ENCODE results near the gene PLCH1. TPM values are rescaled to one million over a fixed set of nuclear protein-coding genes. Genes with fewer than 3 reads are reported as not detected.

PLCH1 gene
- total RNA-seq, 1 experiment from 2014 or later, result 1.4 TPM

DNA sequence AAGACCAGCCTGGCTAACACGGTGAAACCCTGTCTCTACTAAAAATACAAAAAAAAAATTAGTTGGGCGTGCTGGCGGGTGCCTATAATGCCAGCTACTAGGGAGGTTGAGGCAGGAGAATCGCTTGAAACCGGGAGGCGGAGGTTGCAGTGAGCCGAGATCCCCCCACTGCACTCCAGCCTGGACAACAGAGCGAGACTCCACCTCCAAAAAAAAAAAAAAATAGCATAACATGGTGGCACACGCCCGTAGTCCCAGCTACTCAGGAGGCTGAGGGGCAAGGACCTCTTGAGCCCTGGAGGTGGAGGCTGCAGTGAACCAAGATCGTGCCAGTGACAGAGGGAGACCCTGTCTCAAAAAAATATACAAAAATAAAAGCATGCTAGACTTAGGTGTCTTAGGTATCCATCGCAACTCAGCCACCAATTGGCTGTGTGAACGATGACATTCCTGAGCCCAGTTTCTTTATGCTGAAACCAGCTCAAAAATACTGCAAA is 6.2 kb downstream of the PLCH1 start:
- Histone ChIP-seq H4K20me1 (ENCODE audit: insufficient read depth) (no peaks in the 10 kb centered on the region), H3K4me1 (replicated peaks; ENCODE audit: insufficient read depth) (0 out of 2 replicates have a peak, but pooled peaks cover 10% of the 10 kb centered on the region), H2AFZ (no peak overlapping the region), H3K4me2 (no peak overlapping the region), H3K79me2 (ENCODE audit: low read depth) (no peaks in the 10 kb centered on the region), H3K27me3 (ENCODE audit: insufficient read depth, low read depth) (no peaks in the 10 kb centered on the region), H3K4me3 (no peak overlapping the region), H3F3A (ENCODE audit: insufficient read depth, low read depth) (no peaks in the 10 kb centered on the region), H3K9me3 (ENCODE audit: insufficient read depth, low read depth) (no peaks in the 10 kb centered on the region), H3K9me2 (ENCODE audit: insufficient read depth) (no peaks in the 10 kb centered on the region), H3K27ac (no peak overlapping the region), H3K36me3 (ENCODE audit: low read depth) (no peaks in the 10 kb centered on the region)
- ChIA-PET CTCF (no interaction called here), POLR2A (ENCODE audit: unreplicated experiment) (no interaction called here)
- BruUV-seq (replicated peaks), result no TSS peak
- no peak for DNase-seq
- intact Hi-C loops (cut with micrococcal nuclease; ENCODE audit: unreplicated experiment), result no loop called here
- TF ChIP-seq EZH2 (IDR thresholded peaks at IDR 0.05; ENCODE audit: low read depth), result no peak
- TF ChIP-seq, protein P1, sequence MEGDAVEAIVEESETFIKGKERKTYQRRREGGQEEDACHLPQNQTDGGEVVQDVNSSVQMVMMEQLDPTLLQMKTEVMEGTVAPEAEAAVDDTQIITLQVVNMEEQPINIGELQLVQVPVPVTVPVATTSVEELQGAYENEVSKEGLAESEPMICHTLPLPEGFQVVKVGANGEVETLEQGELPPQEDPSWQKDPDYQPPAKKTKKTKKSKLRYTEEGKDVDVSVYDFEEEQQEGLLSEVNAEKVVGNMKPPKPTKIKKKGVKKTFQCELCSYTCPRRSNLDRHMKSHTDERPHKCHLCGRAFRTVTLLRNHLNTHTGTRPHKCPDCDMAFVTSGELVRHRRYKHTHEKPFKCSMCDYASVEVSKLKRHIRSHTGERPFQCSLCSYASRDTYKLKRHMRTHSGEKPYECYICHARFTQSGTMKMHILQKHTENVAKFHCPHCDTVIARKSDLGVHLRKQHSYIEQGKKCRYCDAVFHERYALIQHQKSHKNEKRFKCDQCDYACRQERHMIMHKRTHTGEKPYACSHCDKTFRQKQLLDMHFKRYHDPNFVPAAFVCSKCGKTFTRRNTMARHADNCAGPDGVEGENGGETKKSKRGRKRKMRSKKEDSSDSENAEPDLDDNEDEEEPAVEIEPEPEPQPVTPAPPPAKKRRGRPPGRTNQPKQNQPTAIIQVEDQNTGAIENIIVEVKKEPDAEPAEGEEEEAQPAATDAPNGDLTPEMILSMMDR (conservative IDR thresholded peaks at IDR 0.05), result no peak

DNA sequence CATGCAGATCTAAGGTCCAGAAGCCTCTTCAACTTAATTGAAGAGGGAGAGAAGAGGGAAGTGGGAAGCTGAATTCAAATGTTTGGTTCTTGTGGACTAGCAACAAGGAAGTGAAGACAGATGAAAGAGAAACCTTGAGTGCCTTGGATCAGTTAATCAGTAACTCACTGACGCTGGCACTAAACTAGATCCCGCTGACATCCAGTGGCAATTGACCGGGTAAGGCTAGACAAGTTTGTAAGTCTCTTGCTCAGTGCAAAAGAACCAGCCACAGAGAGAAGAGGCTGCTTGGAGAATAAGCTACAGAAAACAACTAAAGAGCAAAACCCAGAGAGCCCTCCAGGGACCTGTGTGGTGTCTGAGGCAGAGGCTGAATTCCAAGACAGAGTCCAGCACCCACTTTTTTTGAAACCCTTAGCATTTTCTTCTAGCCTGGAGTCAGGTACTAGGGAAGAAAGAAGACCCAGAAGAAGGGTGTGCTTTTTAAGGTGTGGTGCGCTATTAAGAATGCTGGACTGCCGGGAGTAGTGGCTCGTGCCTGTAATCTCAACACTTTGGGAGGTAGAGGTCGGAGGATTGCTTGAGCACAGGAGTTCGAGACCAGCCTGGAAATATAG is 6.9 kb downstream of the PLCH1 start:
- H3K79me2 ChIP-seq (ENCODE audit: low read depth), result no peaks in the 10 kb centered on the region
- H3K4me2 ChIP-seq, result no peak overlapping the region
- H4K20me1 ChIP-seq (ENCODE audit: insufficient read depth), result no peaks in the 10 kb centered on the region
- H3K9me3 ChIP-seq (ENCODE audit: insufficient read depth, low read depth), result no peaks in the 10 kb centered on the region
- no peaks in the 10 kb centered on the region for H3K36me3 ChIP-seq (ENCODE audit: low read depth)
- ChIA-PET CTCF (no interaction called here), POLR2A (ENCODE audit: unreplicated experiment) (no interaction called here)
- intact Hi-C loops (cut with micrococcal nuclease; ENCODE audit: unreplicated experiment), result no loop called here
- no peak overlapping the region for H3K4me3 ChIP-seq
- H3K4me1 ChIP-seq (replicated peaks; ENCODE audit: insufficient read depth), result 0 out of 2 replicates have a peak, but pooled peaks cover 5% of the 10 kb centered on the region
- no peaks in the 10 kb centered on the region for H3F3A ChIP-seq (ENCODE audit: insufficient read depth, low read depth)
- no peak overlapping the region for H3K27ac ChIP-seq
- no peak for TF ChIP-seq EZH2 (IDR thresholded peaks at IDR 0.05; ENCODE audit: low read depth)
- TF ChIP-seq, protein P1 (conservative IDR thresholded peaks at IDR 0.05), result no peak
- DNase-seq, result no peak
- H3K9me2 ChIP-seq (ENCODE audit: insufficient read depth), result no peaks in the 10 kb centered on the region
- BruUV-seq (replicated peaks), result no TSS peak
- H2AFZ ChIP-seq, result 0 out of 2 replicates have a peak overlapping the region, but pooled peaks have one; percentile 18
- H3K27me3 ChIP-seq (ENCODE audit: insufficient read depth, low read depth), result no peaks in the 10 kb centered on the region

DNA sequence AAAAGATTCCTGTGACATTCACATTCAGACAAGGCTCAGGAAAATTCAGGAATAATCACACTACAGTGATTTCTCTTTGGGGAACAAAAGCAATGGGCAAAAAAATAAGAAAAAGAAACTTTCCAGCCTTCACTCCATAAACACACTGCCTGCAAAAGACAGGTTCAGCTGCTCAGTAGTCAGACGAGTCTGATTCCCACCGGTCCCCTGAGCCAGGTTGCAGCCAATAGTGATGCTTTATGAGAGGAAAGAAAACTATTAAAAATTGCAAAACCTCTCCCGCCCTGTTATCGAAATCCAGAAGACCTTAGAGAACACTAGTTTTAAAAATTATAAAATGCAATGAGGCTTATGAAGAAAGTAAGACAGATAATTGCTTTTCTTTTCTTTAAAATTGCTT is 8.5 kb downstream of the PLCH1 start:
- H3K4me3 ChIP-seq, result no peak overlapping the region
- TF ChIP-seq EZH2 (IDR thresholded peaks at IDR 0.05; ENCODE audit: low read depth), result no peak
- TF ChIP-seq, protein P1 (conservative IDR thresholded peaks at IDR 0.05), result no peak
- H3K27me3 ChIP-seq (ENCODE audit: insufficient read depth, low read depth), result no peaks in the 10 kb centered on the region
- DNase-seq, result no peak
- no peak overlapping the region for H2AFZ ChIP-seq
- H3F3A ChIP-seq (ENCODE audit: insufficient read depth, low read depth), result no peaks in the 10 kb centered on the region
- intact Hi-C loops (cut with micrococcal nuclease; ENCODE audit: unreplicated experiment), result no loop called here
- no peak overlapping the region for H3K4me2 ChIP-seq
- ChIA-PET CTCF (interaction anchor here (1.1 kb wide), 1 partner anchor 34 kb away, joined by 3 read pairs; no protein-coding TSS in a partner anchor), POLR2A (ENCODE audit: unreplicated experiment) (no interaction called here)
- no TSS peak for BruUV-seq (replicated peaks)
- H3K9me3 ChIP-seq (ENCODE audit: insufficient read depth, low read depth), result no peaks in the 10 kb centered on the region
- peaks cover under 1% of the 10 kb centered on the region; the same call in 1 of the 2 replicates for H3K4me1 ChIP-seq (replicated peaks; ENCODE audit: insufficient read depth)
- no peaks in the 10 kb centered on the region for H3K9me2 ChIP-seq (ENCODE audit: insufficient read depth)
- no peaks in the 10 kb centered on the region for H4K20me1 ChIP-seq (ENCODE audit: insufficient read depth)
- H3K79me2 ChIP-seq (ENCODE audit: low read depth), result no peaks in the 10 kb centered on the region
- H3K36me3 ChIP-seq (ENCODE audit: low read depth), result no peaks in the 10 kb centered on the region
- H3K27ac ChIP-seq, result no peak overlapping the region
